HPDE6-E6E7 (cell line): ENCODE data around the gene RWDD1.

ENCODE experiments used
- DNase-seq: peaks from one replicate; pipeline ENCODE4 v3.0.0; 2011; ENCODE audit warnings: missing footprints; ENCODE audit errors: extremely low spot score

Gene RWDD1

DNA sequence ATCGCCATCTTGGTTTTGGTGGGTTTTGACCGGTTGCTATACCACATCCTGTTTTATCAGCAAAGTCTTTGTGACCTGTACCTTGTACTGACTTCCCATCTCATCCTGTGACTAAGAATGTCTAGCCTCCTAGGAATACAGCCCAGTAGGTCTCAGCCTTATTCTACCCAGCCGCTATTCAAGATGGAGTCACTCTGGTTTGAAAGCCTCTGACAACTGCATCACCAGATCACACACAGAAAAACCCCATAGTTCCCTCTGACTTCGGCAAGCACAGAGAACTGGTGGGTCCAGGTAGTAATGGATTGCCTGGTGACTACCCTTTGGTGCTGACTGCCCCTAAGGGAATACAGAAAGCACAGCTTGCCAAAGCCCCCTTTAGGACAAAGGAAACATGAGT, 34.6 kb downstream of the RWDD1 start:
- no peak for DNase-seq

DNA sequence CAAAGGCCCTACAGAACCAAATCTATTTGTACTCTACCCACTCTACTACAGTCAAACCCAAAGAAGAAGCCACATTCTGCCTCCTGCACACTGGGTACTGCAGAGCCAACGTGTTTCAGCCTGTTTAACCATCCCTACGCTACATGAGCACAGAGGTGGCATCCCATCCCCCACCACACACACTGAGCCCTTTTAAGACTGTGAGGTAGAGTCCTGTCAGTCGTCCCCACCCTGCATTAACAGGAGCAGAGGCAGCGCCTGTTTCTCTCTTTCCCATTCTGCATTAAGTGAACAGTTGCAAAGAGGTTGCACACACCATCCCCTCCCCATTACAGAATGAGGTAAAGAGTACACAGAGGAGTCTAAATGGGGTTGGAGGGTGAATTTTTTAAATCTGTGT, 39.8 kb downstream of the RWDD1 start:
- DNase-seq: no peak

DNA sequence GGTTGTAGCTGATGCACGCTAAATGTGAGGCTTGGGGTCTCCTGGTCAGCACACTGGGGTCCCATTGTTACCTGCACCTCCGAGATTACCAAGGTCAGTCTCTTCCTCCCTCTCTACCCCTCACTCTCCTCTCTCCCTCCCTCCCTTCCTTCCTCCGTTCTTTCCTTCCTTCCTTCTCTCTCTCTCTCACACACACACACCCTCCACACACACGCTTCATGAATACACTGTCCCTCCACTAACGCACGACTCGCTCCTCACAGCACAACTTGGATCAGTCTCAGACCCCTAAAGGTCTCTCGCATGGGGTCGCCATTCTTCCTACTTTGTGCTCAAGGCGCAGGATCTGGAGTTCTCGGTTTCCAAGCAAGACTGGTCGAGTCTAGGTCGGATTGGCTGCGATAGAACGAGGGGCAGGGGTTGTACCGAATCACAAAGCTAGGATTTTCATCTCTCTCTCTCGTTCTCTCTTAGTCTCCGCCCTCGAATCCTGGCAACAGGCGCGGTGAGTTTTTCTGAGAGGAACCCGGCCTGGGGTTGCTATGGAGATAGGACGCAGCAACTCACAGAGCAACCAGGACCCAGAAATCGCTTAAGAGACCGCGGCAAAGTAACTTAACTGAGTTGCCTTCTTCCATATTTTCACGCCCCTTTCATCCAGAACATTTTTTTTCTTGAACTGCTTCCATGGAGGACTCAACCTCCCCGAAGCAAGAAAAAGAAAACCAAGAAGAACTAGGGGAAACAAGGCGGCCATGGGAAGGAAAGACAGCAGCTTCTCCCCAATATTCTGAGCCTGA, 44.8 kb downstream of the RWDD1 start, which contains the start of gene RSPH4A:
RSPH4A (plus strand) TSS at position 543 of the 800 bp plus-strand sequence; CDS start at position 688, 145 bp downstream.
- DNase-seq: peak; percentile 96

DNA sequence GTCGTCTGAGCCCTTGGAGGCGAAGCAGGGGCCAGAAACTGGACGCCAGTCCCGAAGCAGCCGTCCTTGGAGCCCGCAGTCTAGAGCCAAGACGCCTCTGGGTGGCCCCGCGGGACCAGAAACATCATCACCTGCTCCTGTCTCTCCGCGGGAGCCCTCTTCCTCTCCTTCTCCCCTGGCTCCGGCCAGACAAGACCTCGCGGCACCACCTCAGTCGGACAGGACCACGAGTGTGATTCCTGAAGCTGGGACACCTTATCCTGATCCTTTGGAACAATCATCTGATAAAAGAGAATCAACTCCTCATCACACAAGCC, 45.4 kb downstream of the RWDD1 start:
- DNase-seq: peak; percentile 10

DNA sequence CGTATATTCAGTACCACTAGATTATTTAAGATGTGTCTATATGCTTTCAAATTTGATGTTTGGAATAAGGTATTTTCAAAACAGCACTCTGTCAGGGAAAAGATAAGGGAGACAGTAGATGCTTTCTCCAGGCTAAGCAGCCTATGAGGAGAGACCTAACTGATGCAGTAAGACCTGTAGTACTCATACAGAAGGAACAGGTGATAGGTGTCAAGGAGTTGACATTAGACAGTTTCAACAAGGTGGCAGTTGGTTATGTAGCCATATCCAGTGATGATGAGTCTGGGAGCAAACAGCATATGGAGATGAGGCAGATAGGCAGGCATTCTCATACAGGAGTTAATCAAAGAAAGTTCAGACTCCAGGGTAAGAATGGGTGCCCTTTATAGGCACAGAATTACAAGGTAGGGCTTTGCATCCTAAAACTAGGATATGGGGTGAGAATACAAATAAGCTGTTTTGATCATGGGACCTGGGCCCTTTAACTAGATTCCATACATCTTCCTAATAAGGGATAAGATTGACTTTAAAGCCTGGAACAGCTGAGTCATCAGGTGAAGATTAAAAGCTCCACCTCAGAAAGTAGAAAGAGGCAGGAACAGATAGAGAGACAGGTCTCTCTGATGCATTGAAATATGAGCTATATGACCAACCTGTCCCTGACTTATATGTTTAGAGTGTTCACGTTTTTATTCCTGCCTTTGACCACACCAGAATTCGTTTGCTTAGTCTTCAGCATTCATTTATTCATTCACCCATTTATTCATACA, 52.9 kb downstream of the RWDD1 start:
- no peak for DNase-seq

DNA sequence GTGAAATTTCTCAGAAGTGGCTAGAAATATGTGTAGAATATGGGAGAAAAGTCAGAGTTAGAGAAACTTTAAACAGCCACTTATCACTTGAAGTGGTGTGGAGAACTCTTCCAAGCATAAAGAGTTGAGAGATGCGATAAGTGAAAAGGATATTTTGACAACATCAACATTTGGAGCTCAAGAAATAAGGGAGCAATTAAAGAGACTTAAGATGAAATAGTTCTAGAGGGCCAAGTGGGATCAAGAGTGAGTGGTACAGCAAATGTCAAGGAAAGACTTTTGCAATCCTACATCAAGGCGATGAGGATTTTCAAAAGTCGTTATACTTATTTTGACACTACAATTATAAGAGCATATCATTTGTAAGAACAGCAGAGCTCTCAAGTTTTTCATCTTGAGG, 54.6 kb downstream of the RWDD1 start:
- DNase-seq: no peak

DNA sequence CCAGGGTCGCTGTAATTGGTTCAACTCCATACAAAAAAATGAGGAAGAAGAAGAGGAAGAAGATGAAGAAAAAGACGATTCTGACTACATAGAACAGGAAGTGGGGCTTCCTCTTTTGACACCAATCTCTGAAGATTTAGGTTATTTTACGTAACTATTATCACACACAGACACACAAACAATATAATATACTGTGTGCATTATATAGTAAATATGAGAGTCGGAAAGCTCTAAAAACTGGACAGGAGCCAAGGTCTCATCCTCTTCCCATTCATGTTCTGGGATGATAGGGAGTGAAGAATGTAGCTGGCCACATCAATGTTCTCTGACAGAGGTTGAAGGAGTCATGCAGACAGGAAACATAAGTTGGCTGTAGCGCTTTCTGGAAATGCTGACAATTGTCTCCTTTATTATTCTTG, 58.3 kb downstream of the RWDD1 start:
- DNase-seq: no peak

DNA sequence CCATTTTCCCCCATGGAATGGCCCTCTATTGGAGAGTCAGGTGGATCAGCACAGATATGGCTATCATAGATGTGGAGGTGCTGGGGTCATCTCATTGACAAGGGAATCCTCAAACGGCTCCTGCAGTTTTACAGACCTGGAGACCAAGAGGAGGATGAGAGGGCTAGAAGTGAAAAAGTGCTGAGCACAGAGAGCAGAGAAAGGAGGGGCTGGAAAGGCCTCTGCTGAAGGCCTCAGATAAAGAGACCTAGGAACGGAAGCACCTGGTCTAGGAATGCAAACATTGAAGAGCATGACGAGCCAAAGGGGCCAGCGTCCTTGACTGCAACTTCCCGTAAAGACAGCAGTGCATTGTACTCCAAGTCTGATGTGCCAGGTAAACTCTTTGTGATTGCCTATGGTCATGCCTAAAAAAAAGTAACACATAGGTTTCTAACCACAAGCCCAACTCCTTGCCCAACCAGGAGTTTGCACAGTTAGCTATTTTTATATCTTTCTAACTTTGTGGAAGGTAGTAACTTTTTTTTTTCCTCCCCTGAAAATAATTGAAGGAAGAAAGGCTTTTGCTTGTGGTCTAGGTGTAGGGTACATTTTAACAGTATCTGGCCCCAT, 60.2 kb downstream of the RWDD1 start:
- no peak for DNase-seq

DNA sequence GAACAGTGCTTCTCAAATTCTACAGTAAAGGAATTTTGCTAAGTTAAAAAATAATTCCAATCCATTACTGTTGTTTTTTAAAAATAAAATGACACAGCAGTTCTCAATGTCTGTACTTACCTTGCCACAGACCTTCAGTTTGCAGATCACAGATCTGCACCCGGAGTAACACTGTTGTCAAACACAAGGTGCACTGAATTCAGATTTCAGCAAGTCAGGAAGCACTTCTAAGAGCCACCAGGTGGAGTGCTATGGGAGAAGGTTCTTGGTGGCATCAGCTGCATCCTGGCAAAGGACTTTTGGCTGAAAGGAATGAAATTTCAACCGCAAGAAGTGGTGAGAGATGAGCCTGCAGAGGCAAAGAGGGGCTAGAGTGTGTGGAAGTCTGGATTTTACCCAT, 62.4 kb downstream of the RWDD1 start:
- DNase-seq: no peak
